Middle frontal gyrus (tissue), 1 donor: ENCODE data around the gene LRRC61.
"Not testable (repeated sequence)": the region's sequence is repeated elsewhere in the genome, so short reads cannot be mapped to it uniquely, and the experiment has no call there.

Experiments
- DNase-seq: peaks from one replicate; pipeline ENCODE4 v3.0.0-alpha.2; 2015; ENCODE audit warnings: low spot score; ENCODE audit errors: extremely low spot score

LRRC61 gene

GRCh38 chr7:150382123-150382843 is 59.1 kb downstream of the LRRC61 start:
- no peak for DNase-seq

- DNase-seq: no peak
Measured at GRCh38 chr7:150382844-150383225, 59.7 kb downstream of the LRRC61 start.

- peak; percentile 82 for DNase-seq
Measured at GRCh38 chr7:150383710-150384397, 60.7 kb downstream of the LRRC61 start.

GRCh38 chr7:150384406-150385301 is 61.5 kb downstream of the LRRC61 start:
- no peak for DNase-seq

GRCh38 chr7:150385302-150385723 is 62.2 kb downstream of the LRRC61 start:
- no peak for DNase-seq

GRCh38 chr7:150385884-150386283 is 62.7 kb downstream of the LRRC61 start:
- not testable (repeated sequence) for DNase-seq
